NB4 (cell line): Measurements from ENCODE around the gene NTM.

Experiments
- TF ChIP-seq, protein P1 (sequence below): IDR thresholded peaks from one replicate; pipeline ENCODE4 v1.5.1; 2012; ENCODE audit warnings: low read depth, low read length
- TF ChIP-seq, protein P2 (sequence below): IDR thresholded peaks from 2 replicates; pipeline ENCODE4 v1.6.1; 2011; ENCODE audit warnings: low read depth, low read length

DNA sequence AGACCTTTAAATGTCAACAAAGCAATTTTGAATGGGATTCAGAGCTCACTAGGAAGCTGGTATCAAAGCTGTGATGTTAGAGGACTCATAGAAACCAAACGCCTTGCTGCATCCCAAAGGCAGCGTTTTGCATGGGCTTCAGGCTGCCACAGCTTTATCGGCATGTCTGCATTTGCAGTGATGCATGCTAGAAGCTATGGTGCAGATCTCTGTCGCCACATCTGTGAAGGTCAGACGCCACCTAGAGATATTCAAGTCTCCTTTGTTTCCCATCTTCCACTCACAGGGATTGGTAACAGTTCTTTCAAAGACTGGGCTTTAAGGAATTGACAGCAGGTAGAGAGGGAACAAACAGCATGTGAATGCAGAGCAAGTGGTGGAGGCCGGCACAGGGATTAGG, 47.8 kb downstream of the NTM start:
- TF ChIP-seq, protein P1, sequence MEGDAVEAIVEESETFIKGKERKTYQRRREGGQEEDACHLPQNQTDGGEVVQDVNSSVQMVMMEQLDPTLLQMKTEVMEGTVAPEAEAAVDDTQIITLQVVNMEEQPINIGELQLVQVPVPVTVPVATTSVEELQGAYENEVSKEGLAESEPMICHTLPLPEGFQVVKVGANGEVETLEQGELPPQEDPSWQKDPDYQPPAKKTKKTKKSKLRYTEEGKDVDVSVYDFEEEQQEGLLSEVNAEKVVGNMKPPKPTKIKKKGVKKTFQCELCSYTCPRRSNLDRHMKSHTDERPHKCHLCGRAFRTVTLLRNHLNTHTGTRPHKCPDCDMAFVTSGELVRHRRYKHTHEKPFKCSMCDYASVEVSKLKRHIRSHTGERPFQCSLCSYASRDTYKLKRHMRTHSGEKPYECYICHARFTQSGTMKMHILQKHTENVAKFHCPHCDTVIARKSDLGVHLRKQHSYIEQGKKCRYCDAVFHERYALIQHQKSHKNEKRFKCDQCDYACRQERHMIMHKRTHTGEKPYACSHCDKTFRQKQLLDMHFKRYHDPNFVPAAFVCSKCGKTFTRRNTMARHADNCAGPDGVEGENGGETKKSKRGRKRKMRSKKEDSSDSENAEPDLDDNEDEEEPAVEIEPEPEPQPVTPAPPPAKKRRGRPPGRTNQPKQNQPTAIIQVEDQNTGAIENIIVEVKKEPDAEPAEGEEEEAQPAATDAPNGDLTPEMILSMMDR: no peak
- TF ChIP-seq, protein P2, sequence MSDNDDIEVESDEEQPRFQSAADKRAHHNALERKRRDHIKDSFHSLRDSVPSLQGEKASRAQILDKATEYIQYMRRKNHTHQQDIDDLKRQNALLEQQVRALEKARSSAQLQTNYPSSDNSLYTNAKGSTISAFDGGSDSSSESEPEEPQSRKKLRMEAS: no peak
